Lung (tissue), 12 donors: Measurements from ENCODE around the gene SNCAIP. TPM values are rescaled to one million over a fixed set of nuclear protein-coding genes. Genes with fewer than 3 reads are reported as not detected.

ENCODE experiments used
- ATAC-seq: fragments of 200-7000 bp; cut with Tn5 transposase; one replicate; pipeline ENCODE4 v1.9.1; 2020; ENCODE audit warnings: moderate number of reproducible peaks; ENCODE audit not compliant: insufficient read depth, low FRiP score
- DNase-seq, 3 donors: peaks; one replicate each; pipeline ENCODE4 v3.0.0-alpha.2; 2013 to 2017
- H3K27ac ChIP-seq, 2 donors: one replicate each; pipeline ENCODE4 v1.5.1; 2013; ENCODE audit warnings: mild to moderate bottlenecking in 2 of 2, moderate library complexity in 2 of 2, control low read depth in 1 of 2, inconsistent platforms in 1 of 2, low read depth in 1 of 2, low read length in 1 of 2
- H3K27me3 ChIP-seq, 3 donors: one replicate each; pipeline ENCODE4 v1.5.1; 2013; ENCODE audit warnings: low read length in 2 of 3; ENCODE audit not compliant: control insufficient read depth in 3 of 3, insufficient read depth in 3 of 3
- H3K36me3 ChIP-seq, 4 donors: one replicate each; pipeline ENCODE4 v1.5.1; 2013; ENCODE audit warnings: low read length in 4 of 4, mild to moderate bottlenecking in 1 of 4, moderate library complexity in 1 of 4; ENCODE audit not compliant: control insufficient read depth in 4 of 4, insufficient read depth in 4 of 4
- H3K4me1 ChIP-seq, 5 donors: one replicate each; pipeline ENCODE4 v1.5.1; 2013; ENCODE audit warnings: low read length in 5 of 5, mild to moderate bottlenecking in 2 of 5, moderate library complexity in 1 of 5; ENCODE audit not compliant: control insufficient read depth in 5 of 5, insufficient read depth in 5 of 5
- H3K4me3 ChIP-seq: one replicate; pipeline ENCODE4 v1.5.1; 2013; ENCODE audit warnings: mild to moderate bottlenecking, control low read depth, moderate library complexity
- H3K9ac ChIP-seq, 2 donors: one replicate each; pipeline ENCODE4 v1.5.1; 2013; ENCODE audit warnings: low read length in 2 of 2, control low read depth in 1 of 2; ENCODE audit not compliant: insufficient read depth in 1 of 2
- H3K9me3 ChIP-seq, 4 donors: one replicate each; pipeline ENCODE4 v1.5.1; 2013; ENCODE audit warnings: low read length in 3 of 4, mild to moderate bottlenecking in 1 of 4, moderate library complexity in 1 of 4; ENCODE audit not compliant: control insufficient read depth in 4 of 4, insufficient read depth in 3 of 4
- WGBS, 2 donors: extraction: QIAGEN DNeasy Blood & Tissue Kit; methylation state at CpG; one replicate each; pipeline ENCODE4 v1.1.7; 2013; 5-methylcytosine and 5-hydroxymethylcytosine counted together
- polyA plus RNA-seq, 2 donors: library from polyadenylated mRNA; stranded (reverse); fragments of 200-250 nt; gene quantifications; one replicate each; pipeline ENCODE4 v1.2.1, GENCODE V29; 2013
- total RNA-seq, 2 donors: library from RNA; depleted of rRNA in 1 of 2; stranded (reverse); fragments of >200 nt in 1 of 2; gene quantifications; one replicate each; pipeline ENCODE4 v1.2.1, GENCODE V29; 2014 to 2021
- TF ChIP-seq, protein P1 (sequence below): IDR thresholded peaks from 2 replicates; pipeline ENCODE4 v1.5.1; 2012; ENCODE audit warnings: mild to moderate bottlenecking; ENCODE audit errors: control extremely low read depth, extremely low read depth
- donor health status: control.
- donor health status: control.
- donor health status: Bipolar disorder and iron deficiency.
- donor health status: healthy.
- donor health status: DM: yes; HTN: yes; CAD: no.

The SNCAIP gene
- total and polyA plus RNA-seq, 4 donors, result 1.4 to 25.7 (median 4.7) TPM

DNA sequence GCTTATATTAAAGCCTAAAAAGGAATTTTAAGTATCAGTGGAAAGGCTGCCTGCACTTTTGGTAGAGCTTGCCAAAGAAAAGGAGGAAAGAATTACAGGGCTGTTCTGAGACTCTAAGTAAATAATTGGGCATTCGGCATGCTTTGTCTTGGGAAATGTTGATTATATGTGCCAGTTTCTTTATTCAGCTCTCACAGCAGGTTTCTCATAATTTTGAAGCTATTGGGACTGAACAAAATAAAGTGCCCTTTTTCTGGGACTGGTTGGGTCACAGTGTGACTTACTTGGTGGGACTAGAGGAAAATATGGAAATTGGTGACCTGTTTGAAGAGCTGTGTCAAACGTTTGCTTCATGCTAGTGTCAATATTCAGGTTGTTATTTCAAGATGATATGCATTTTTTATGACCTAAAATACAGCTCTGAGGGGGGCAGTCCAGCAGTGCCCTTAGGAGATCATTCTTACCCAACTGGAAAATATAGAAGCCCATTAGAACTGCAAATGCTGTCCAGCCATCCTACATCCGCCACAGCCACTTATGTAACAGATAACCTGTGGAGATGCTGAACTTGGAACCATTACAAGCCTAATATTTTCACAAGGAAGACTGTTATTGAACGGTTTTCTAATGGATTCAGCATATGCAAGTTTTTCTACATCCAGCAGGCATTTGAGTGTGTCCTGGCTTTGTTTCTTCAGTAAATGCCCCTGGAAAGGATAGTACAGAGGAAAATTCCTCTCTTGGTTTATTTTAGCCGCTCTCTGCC lies 122.4 kb downstream of the SNCAIP start:
- peaks cover 0 to 7% (median 1%) of the 10 kb centered on the region in 4 donors for H3K36me3 ChIP-seq
- no peaks in the 10 kb centered on the region for H3K4me1 ChIP-seq
- 70 to 78% methylated on average over 5 of the region's 5 CpGs for WGBS, 2 donors
- peak in 1 of 3 donors; percentile 21 for DNase-seq
- TF ChIP-seq, protein P1, sequence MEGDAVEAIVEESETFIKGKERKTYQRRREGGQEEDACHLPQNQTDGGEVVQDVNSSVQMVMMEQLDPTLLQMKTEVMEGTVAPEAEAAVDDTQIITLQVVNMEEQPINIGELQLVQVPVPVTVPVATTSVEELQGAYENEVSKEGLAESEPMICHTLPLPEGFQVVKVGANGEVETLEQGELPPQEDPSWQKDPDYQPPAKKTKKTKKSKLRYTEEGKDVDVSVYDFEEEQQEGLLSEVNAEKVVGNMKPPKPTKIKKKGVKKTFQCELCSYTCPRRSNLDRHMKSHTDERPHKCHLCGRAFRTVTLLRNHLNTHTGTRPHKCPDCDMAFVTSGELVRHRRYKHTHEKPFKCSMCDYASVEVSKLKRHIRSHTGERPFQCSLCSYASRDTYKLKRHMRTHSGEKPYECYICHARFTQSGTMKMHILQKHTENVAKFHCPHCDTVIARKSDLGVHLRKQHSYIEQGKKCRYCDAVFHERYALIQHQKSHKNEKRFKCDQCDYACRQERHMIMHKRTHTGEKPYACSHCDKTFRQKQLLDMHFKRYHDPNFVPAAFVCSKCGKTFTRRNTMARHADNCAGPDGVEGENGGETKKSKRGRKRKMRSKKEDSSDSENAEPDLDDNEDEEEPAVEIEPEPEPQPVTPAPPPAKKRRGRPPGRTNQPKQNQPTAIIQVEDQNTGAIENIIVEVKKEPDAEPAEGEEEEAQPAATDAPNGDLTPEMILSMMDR, result no peak
- H3K27ac ChIP-seq, result no peak overlapping the region
- no peak overlapping the region for H3K4me3 ChIP-seq
- no peak overlapping the region for H3K9ac ChIP-seq
- no peaks in the 10 kb centered on the region for H3K9me3 ChIP-seq
- no peak for ATAC-seq
- H3K27me3 ChIP-seq, result no peaks in the 10 kb centered on the region

- H3K27me3 ChIP-seq, result no peaks in the 10 kb centered on the region
- H3K9ac ChIP-seq, result no peak overlapping the region
- H3K4me3 ChIP-seq, result no peak overlapping the region
- no peak overlapping the region for H3K27ac ChIP-seq
- ATAC-seq (no peak), DNase-seq (no peak)
- WGBS, 2 donors, result 89 to 94% methylated on average over 4 of the region's 4 CpGs
- H3K36me3 ChIP-seq, result peaks cover 0 to 7% (median 1%) of the 10 kb centered on the region in 4 donors
- no peaks in the 10 kb centered on the region for H3K4me1 ChIP-seq
- TF ChIP-seq, protein P1, result no peak
- H3K9me3 ChIP-seq, result no peaks in the 10 kb centered on the region
These were observed 123.2 kb downstream of the SNCAIP start for GRCh38 chr5:122435234-122435633.

GRCh38 chr5:122435761-122436160 lies 123.7 kb downstream of the SNCAIP start:
- no peak overlapping the region for H3K4me3 ChIP-seq
- no peak for ATAC-seq
- 96 to 98% methylated on average over 3 of the region's 3 CpGs for WGBS, 2 donors

More at GRCh38 chr5:122435761-122436160, 123.7 kb downstream of the SNCAIP start:
- Histone ChIP-seq H3K36me3 (peaks cover 0 to 9% (median 1%) of the 10 kb centered on the region in 4 donors), H3K27me3 (no peaks in the 10 kb centered on the region), H3K9me3 (no peaks in the 10 kb centered on the region), H3K9ac (no peak overlapping the region), H3K27ac (no peak overlapping the region), H3K4me1 (no peaks in the 10 kb centered on the region)
- DNase-seq, result no peak
- TF ChIP-seq, protein P1, result no peak
